ENCODE results near the gene TEX29. TPM values are rescaled to one million over a fixed set of nuclear protein-coding genes. Genes with fewer than 3 reads are reported as not detected.

The TEX29 gene
- total RNA-seq, 1 donor from 2014 or later, result not detected

GRCh38 chr13:111329641-111330040 is 9.2 kb downstream of the TEX29 start:
- TF ChIP-seq CTCF (conservative IDR thresholded peaks at IDR 0.05; ENCODE audit: low read depth, low read length), result no peak
- no peak overlapping the region for H3K4me3 ChIP-seq (ENCODE audit: low read depth, low read length)
- DNase-seq (ENCODE audit: low read depth), result no peak

GRCh38 chr13:111330066-111330610 is 9.7 kb downstream of the TEX29 start:
- no peak overlapping the region for H3K4me3 ChIP-seq (ENCODE audit: low read depth, low read length)
- no peak for DNase-seq (ENCODE audit: low read depth)
- no peak for TF ChIP-seq CTCF (conservative IDR thresholded peaks at IDR 0.05; ENCODE audit: low read depth, low read length)

- no peak for TF ChIP-seq CTCF (conservative IDR thresholded peaks at IDR 0.05; ENCODE audit: low read depth, low read length)
- DNase-seq (ENCODE audit: low read depth), result no peak
- no peak overlapping the region for H3K4me3 ChIP-seq (ENCODE audit: low read depth, low read length)
Observed at GRCh38 chr13:111335298-111335697, 14.9 kb downstream of the TEX29 start.

GRCh38 chr13:111336666-111337065 is 16.2 kb downstream of the TEX29 start:
- DNase-seq (ENCODE audit: low read depth), result no peak
- TF ChIP-seq CTCF (conservative IDR thresholded peaks at IDR 0.05; ENCODE audit: low read depth, low read length), result no peak
- no peak overlapping the region for H3K4me3 ChIP-seq (ENCODE audit: low read depth, low read length)

- no peak for TF ChIP-seq CTCF (conservative IDR thresholded peaks at IDR 0.05; ENCODE audit: low read depth, low read length)
- no peak overlapping the region for H3K4me3 ChIP-seq (ENCODE audit: low read depth, low read length)
- peak; percentile 6 for DNase-seq (ENCODE audit: low read depth)
Observed at GRCh38 chr13:111337206-111337605, 16.8 kb downstream of the TEX29 start.

GRCh38 chr13:111337741-111338140 is 17.3 kb downstream of the TEX29 start:
- H3K4me3 ChIP-seq (ENCODE audit: low read depth, low read length), result no peak overlapping the region
- no peak for TF ChIP-seq CTCF (conservative IDR thresholded peaks at IDR 0.05; ENCODE audit: low read depth, low read length)
- DNase-seq (ENCODE audit: low read depth), result no peak

GRCh38 chr13:111338841-111339240 is 18.4 kb downstream of the TEX29 start:
- DNase-seq (ENCODE audit: low read depth), result no peak
- no peak for TF ChIP-seq CTCF (conservative IDR thresholded peaks at IDR 0.05; ENCODE audit: low read depth, low read length)
- no peak overlapping the region for H3K4me3 ChIP-seq (ENCODE audit: low read depth, low read length)
